Measurements from ENCODE around the gene TMEM271.
"Not testable (repeated sequence)": the region's sequence is repeated elsewhere in the genome, so short reads cannot be mapped to it uniquely, and the experiment has no call there.

The TMEM271 gene

GRCh38 chr4:612052-612748, 36.1 kb upstream of the TMEM271 start:
- in situ Hi-C loops (cut with HindIII; ENCODE audit: low pct_ligation_motif_present, low pct_unique_long_range_greater_than_20kb, low sequenced_read_pairs), result no loop called here

DNA sequence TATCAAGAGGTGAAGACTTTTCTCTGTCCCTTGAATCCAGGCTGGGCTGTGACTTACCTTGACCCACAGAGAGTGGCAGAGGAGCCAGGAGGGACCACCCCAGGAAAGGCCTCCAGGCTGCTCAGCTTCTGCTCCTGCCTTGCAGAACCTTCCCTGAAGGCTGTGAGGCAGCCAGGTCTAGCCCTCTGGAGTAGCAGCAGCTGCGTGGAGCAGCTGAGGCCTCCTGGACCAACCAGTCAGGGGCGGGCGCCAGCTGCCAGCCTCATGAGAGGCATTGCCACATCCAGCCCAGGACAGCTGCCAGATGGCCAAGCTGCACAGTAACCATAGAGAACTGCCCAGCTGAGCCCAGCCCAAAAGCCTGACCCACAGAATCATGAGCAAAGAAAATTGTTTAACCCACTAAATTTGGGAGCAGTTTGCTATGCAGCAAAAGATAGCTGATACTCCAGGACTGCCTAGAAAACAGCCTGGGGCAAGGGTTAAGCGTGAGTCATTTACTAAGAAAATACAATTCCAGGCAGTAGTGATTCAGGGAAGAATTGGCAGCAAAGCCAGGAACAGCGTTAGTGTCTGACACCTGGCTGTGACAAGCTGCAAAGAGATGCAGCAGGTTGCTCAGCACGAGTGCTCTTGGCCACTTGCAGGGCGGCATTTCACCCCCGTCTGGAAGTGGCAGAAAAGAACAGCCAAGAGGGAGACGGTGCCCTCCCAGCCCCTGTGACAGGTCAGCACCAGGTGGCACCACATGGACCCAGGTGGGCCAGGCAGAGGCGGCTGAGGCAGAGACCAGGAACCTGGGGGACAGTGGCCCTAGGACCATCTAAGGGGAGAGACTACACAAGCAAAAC, 34.5 kb upstream of the TMEM271 start:
- in situ Hi-C loops (cut with HindIII; ENCODE audit: low pct_ligation_motif_present, low pct_unique_long_range_greater_than_20kb, low sequenced_read_pairs), result no loop called here
- DNase-seq, result peak; percentile 66

More at GRCh38 chr4:612052-612748, 36.1 kb upstream of the TMEM271 start:
- no peak for DNase-seq

GRCh38 chr4:609400-610050, 33.4 kb upstream of the TMEM271 start:
- DNase-seq, result no peak
- in situ Hi-C loops (cut with HindIII; ENCODE audit: low pct_ligation_motif_present, low pct_unique_long_range_greater_than_20kb, low sequenced_read_pairs), result no loop called here

DNA sequence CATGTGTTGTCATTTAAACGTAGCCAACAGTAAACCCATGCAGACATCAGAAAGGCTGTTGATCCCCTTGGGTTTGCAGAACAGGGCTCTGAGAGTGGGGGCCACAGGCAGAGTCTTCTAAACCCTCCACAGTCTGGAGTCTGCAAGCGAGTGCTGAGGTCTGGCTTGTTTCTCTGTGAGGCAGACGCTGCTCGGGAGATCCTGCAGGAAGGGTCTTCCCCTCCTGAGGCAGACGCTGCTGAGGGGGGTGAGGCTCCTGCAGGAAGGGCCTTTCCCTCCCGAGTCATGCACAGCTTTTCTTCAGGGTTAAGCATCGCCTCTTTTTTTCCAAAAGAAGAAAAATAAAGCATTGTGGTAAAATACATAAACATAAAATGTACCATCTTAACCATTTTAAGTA, 32.1 kb upstream of the TMEM271 start:
- in situ Hi-C loops (cut with HindIII; ENCODE audit: low pct_ligation_motif_present, low pct_unique_long_range_greater_than_20kb, low sequenced_read_pairs), result no loop called here
- DNase-seq, result no peak

GRCh38 chr4:605702-606425, 29.8 kb upstream of the TMEM271 start:
- in situ Hi-C loops (cut with HindIII; ENCODE audit: low pct_ligation_motif_present, low pct_unique_long_range_greater_than_20kb, low sequenced_read_pairs), result no loop called here
- no peak for DNase-seq

GRCh38 chr4:604131-604530, 28.0 kb upstream of the TMEM271 start:
- in situ Hi-C loops (cut with HindIII; ENCODE audit: low pct_ligation_motif_present, low pct_unique_long_range_greater_than_20kb, low sequenced_read_pairs), result no loop called here
- no peak for DNase-seq

GRCh38 chr4:602559-602942, 26.5 kb upstream of the TMEM271 start:
- DNase-seq, result peak; percentile 67
- in situ Hi-C loops (cut with HindIII; ENCODE audit: low pct_ligation_motif_present, low pct_unique_long_range_greater_than_20kb, low sequenced_read_pairs), result no loop called here

DNA sequence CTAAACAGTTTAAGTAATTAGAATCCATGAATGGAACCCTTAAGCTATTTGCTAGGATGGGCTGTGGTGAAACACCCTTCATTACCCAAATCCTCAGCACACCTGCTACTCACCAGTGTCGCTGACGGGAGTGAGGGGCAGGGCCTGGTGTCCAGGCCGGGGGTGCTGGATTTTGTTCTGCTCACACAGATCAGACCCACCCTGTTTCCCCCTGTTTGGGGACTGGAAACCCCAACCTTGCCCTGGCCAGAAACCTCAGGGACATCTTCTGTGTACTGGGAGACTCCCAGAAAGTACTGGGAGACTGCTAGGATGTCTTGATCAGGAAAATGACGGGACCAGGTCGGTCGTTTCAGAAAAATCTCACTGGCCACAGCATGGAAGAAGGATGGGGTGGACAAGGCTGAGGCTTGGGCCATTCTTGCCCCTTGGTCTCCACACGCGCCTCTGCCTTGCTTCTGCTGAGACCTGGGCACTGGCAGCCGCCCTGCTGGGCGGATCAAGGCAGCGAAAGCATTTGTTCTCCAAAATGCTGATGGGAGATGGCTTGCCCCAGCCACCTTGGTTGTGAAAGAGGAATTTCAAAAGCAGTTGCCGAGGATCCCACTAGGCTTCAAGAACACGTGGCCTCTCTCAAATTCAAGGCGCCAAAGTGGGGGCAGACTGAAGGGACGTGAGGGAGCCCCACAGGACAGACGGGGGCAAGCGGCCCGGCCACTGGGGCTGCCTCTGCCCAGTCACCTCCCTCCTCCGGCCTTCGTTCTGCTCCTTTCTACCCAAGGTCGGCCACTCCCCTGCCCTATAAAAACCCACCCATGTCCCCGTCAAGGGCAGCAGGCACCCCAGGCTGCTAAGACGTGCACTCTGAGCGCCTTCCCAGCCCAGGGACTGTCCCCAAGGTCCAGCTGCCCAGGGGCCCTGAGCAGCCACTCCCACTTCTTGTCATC, 25.8 kb upstream of the TMEM271 start:
- no peak for DNase-seq
- in situ Hi-C loops (cut with HindIII; ENCODE audit: low pct_ligation_motif_present, low pct_unique_long_range_greater_than_20kb, low sequenced_read_pairs), result no loop called here

- no peak for DNase-seq
- in situ Hi-C loops (cut with HindIII; ENCODE audit: low pct_ligation_motif_present, low pct_unique_long_range_greater_than_20kb, low sequenced_read_pairs), result no loop called here
Measured at GRCh38 chr4:600850-601515, 24.9 kb upstream of the TMEM271 start.

DNA sequence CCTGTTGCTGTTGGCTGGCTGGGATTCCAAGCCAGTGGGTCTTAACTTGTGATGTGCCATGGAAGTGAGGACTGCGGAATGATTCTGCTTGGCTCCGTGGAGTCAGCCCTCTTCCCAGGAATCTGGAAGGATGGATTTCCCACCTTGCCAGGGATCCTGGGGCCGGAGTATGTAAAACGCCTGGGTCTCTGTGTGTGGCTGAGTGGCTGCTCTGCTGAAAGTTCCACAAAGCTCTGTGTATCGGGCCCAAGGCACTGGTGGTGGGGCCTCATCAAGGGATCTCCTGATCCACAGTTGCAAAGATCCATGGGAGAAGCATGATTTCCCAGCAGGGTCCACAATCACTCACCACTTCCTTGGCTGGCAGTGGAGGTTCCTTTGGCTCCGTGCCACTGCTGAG, 24.1 kb upstream of the TMEM271 start:
- no peak for DNase-seq
- in situ Hi-C loops (cut with HindIII; ENCODE audit: low pct_ligation_motif_present, low pct_unique_long_range_greater_than_20kb, low sequenced_read_pairs), result no loop called here

- in situ Hi-C loops (cut with HindIII; ENCODE audit: low pct_ligation_motif_present, low pct_unique_long_range_greater_than_20kb, low sequenced_read_pairs), result no loop called here
- DNase-seq, result no peak
Measured at GRCh38 chr4:598925-599324, 22.8 kb upstream of the TMEM271 start.

GRCh38 chr4:592825-593520, 16.9 kb upstream of the TMEM271 start:
- in situ Hi-C loops (cut with HindIII; ENCODE audit: low pct_ligation_motif_present, low pct_unique_long_range_greater_than_20kb, low sequenced_read_pairs), result no loop called here

GRCh38 chr4:592178-592577, 16.1 kb upstream of the TMEM271 start:
- in situ Hi-C loops (cut with HindIII; ENCODE audit: low pct_ligation_motif_present, low pct_unique_long_range_greater_than_20kb, low sequenced_read_pairs); DNase-seq: not testable (repeated sequence)

More at GRCh38 chr4:592825-593520, 16.9 kb upstream of the TMEM271 start:
- DNase-seq, result no peak

DNA sequence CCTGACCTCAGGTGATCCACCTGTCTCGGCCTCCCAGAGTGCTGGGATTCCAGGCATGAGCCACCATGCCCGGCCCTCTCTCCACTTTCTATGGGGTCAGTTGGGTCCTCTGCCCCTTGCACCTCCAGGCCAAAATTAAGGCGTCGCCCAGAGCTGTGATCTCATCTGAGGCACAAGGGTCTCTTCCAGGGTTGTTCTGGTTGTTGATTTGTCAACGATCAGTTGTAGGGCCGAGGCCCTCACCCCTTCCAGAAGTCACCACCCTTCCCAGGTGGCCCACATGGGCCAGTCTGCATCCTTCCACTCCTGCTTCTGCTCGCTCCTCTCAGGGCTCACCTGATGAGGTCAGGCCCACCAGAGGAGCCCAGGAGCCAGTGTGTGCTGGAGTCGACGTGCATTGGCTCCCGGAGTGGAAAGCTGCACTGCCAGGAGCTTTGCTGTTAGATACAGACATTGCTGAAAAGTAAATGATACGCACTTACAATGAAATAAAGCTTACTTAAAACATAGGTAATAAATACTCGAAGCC, 14.3 kb upstream of the TMEM271 start:
- in situ Hi-C loops (cut with HindIII; ENCODE audit: low pct_ligation_motif_present, low pct_unique_long_range_greater_than_20kb, low sequenced_read_pairs), result no loop called here
- no peak for DNase-seq

DNA sequence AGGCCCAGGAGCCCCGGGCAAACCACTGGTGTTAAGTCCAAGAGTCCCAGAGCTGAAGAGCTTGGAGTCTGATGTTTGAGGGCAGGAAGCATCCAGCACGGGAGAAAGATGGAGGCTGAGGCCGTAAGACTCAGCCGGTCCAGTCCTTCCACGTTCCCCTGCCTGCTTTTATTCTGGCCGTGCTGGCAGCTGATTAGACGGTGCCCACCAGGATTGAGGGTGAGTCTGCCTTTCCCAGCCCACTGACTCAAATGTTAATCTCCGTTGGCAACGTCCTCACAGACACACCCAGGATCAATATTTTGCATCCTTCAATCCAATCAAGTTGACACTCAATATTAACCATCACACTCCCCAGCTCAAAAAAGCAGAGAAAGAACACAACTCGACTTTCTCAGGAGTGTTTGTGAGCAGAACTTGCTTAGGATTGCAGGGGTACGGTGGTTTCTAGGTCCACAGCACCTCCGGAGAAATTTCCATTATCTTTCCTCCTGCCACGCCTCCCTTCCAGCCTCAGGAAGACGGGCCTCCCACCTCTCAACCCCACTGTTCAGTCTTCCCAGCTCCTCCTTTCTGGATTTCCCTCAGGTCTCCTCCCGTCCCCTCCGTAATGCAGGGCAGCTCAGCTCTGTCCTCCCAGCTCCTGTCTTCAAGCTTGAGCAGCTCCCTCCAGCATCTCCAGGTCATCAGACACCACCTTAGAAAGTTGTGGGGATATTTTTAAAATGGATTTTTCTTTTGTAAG, 13.3 kb upstream of the TMEM271 start:
- in situ Hi-C loops (cut with HindIII; ENCODE audit: low pct_ligation_motif_present, low pct_unique_long_range_greater_than_20kb, low sequenced_read_pairs), result no loop called here
- no peak for DNase-seq

DNA sequence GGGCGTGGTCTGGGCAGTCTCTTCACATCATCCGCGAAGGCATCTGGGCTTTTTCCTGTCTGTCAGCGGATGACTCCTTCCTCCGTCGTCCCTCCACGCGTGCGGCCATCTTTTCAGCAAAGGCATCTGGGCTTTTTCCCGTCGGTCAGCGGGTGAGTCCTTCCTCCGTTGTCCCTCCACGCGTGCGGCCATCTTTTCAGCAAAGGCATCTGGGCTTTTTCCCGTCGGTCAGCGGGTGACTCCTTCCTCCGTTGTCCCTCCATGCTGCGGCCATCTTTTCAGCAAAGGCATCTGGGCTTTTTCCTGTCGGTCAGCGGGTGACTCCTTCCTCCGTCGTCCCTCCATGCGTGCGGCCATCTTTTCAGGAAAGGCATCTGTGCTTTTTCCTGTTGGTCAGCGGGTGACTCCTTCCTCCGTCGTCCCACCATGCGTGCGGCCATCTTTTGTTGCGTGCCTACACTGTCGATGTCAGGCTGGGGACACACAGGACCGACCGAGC, 12.3 kb upstream of the TMEM271 start:
- in situ Hi-C loops (cut with HindIII; ENCODE audit: low pct_ligation_motif_present, low pct_unique_long_range_greater_than_20kb, low sequenced_read_pairs), result no loop called here
- DNase-seq, result no peak

All from ACHN (cell line).